Measurements from ENCODE around the gene GAK. TPM values are rescaled to one million over a fixed set of nuclear protein-coding genes. Genes with fewer than 3 reads are reported as not detected.

GAK gene
- total and polyA plus RNA-seq, 7 donors, result 20.9 to 55.8 (median 36.4) TPM

DNA sequence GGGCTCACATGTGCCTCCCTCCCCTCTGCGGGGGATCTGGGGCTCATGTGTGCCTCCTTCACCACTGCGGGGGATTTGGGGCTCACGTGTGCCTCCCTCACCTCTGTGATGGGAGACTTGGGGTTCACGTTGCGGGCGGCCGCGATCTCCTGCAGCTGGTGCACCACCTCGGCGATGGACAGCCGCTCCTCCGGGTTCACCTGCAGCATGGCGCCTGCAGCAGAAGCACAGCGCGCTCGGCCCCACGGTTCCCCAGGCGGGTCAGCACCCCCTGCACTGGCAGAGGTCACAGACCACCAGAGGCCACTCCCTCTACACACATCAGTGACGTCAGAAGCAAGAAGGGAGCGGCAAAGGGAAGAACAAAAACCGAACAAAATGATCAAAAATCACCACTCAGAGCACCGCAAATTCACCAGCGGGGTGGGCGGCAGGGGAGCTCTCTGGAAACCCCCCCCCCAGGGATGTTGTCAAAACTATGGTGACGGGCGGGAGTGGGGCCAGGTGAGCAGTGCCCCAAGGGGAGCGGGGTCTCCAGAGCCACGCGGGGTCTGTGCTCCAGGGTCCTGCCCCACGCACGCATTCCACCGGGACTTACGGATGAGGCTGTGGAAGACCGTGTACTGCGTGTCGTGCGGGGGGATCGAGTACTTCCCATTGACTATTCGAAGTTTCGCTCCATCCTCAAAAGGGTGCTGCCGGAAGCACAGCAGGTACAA lies 38.7 kb downstream of the GAK start:
- DNase-seq (no peak), ATAC-seq (no peak)
- WGBS, 3 donors, result 90 to 95% (median 94%) methylated on average over 41 of the region's 41 CpGs
- Histone ChIP-seq H3K4me3 (no peak overlapping the region), H3K27me3 (ENCODE audit: insufficient read depth in 3 of 3, low read length in 2 of 3) (no peaks in the 10 kb centered on the region), H3K36me3 (ENCODE audit: insufficient read depth in 1 of 2, low read depth in 1 of 2) (peaks cover 2 to 79% of the 10 kb centered on the region in 2 donors), H3K27ac (no peak overlapping the region), H3K9me3 (no peaks in the 10 kb centered on the region), H3K4me1 (no peaks in the 10 kb centered on the region)
- intact Hi-C loops (cut with DNase I), result no loop called here
- TF ChIP-seq, protein P1, sequence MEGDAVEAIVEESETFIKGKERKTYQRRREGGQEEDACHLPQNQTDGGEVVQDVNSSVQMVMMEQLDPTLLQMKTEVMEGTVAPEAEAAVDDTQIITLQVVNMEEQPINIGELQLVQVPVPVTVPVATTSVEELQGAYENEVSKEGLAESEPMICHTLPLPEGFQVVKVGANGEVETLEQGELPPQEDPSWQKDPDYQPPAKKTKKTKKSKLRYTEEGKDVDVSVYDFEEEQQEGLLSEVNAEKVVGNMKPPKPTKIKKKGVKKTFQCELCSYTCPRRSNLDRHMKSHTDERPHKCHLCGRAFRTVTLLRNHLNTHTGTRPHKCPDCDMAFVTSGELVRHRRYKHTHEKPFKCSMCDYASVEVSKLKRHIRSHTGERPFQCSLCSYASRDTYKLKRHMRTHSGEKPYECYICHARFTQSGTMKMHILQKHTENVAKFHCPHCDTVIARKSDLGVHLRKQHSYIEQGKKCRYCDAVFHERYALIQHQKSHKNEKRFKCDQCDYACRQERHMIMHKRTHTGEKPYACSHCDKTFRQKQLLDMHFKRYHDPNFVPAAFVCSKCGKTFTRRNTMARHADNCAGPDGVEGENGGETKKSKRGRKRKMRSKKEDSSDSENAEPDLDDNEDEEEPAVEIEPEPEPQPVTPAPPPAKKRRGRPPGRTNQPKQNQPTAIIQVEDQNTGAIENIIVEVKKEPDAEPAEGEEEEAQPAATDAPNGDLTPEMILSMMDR (IDR thresholded peaks at IDR 0.05), result no peak

DNA sequence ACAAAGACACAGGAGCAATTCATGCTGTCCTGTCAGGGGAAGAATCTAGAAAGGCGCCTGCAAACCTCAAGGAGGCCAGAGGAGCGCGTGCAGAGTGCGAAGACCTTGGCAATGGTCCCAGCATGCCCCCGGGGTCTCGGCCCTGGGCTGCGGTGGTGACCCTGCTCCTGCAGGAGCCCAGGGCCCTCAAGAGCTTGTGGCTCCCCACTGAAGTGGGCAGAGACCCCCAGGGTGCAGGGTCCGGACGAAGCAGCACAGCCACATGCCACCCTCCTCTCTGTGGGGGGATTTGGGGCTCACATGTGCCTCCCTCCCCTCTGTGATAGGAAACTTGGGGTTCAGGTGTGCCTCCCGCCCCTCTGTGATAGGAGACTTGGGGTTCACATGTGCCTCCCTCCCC lies 39.3 kb downstream of the GAK start:
- H3K36me3 ChIP-seq (ENCODE audit: insufficient read depth in 1 of 2, low read depth in 1 of 2), result peaks cover 2 to 80% of the 10 kb centered on the region in 2 donors
- no peak overlapping the region for H3K27ac ChIP-seq
- ATAC-seq (no peak), DNase-seq (no peak)
- no peaks in the 10 kb centered on the region for H3K9me3 ChIP-seq
- H3K27me3 ChIP-seq (ENCODE audit: insufficient read depth in 3 of 3, low read length in 2 of 3), result no peaks in the 10 kb centered on the region
- TF ChIP-seq, protein P1 (IDR thresholded peaks at IDR 0.05), result no peak
- intact Hi-C loops (cut with DNase I), result no loop called here
- WGBS, 3 donors, result 92 to 95% (median 93%) methylated on average over 9 to 10 of the region's 10 CpGs
- H3K4me3 ChIP-seq, result no peak overlapping the region
- H3K4me1 ChIP-seq, result no peaks in the 10 kb centered on the region

DNA sequence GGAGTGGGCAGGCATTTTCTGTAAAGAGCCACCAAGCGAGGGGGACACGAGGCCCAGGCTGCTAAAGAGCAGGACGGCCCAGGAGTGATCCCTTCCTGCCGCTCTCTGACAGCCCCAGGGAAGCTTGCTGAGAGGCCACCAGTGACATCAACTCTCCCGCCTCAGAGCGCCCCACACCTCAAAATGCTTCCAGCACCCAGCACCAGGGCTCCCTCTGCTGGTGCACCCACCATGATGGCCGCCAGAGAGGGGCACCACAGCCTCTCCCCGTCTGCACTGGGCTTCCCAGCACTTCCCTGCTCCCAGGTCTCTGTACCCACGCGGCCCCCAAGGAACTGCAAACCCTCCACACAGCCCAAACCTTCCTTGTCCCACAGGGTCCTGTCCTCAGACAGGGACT lies 40.4 kb downstream of the GAK start:
- no peak for ATAC-seq
- no peak overlapping the region for H3K4me3 ChIP-seq
- 88 to 92% (median 91%) methylated on average over 10 of the region's 10 CpGs for WGBS, 3 donors
- no peaks in the 10 kb centered on the region for H3K9me3 ChIP-seq
- no peak overlapping the region for H3K27ac ChIP-seq
- no peaks in the 10 kb centered on the region for H3K27me3 ChIP-seq (ENCODE audit: insufficient read depth in 3 of 3, low read length in 2 of 3)
- TF ChIP-seq, protein P1 (IDR thresholded peaks at IDR 0.05), result no peak
- H3K36me3 ChIP-seq (ENCODE audit: insufficient read depth in 1 of 2, low read depth in 1 of 2), result peaks cover 2 to 76% of the 10 kb centered on the region in 2 donors
- DNase-seq, result no peak
- intact Hi-C loops (cut with DNase I), result no loop called here
- H3K4me1 ChIP-seq, result no peaks in the 10 kb centered on the region

DNA sequence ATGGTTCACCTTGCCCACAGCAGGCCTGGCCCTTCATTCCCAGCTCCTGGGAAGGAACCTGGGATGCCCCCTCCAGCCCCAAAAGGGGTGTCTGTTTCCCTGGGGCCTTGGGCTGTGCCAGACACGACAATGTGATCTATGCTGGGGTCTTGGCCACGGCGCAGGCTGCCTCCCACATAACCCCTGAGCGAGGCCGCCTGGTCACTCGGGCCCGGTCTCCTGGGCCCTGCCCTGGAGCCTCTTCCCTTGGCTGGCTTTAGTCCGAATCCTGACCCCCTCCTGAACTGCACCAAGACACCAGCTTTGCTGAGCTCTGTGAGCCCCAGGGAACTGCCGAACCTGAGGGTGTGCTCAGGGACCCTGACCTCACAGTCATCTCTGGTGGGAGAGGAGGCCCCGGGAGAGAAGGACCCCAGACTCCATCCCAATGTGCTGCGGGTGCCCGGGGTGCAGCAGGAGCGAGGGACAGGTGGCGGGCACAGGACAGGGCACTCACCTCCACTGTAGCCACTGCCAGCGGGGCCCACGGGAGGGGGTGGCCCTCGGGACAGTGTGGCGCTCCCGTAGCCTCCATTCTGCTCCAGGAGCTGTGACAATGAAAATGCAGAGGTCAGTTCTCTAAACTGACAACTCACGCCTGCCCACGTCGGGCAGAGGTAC lies 42.0 kb downstream of the GAK start:
- TF ChIP-seq, protein P1 (IDR thresholded peaks at IDR 0.05), result no peak
- intact Hi-C loops (cut with DNase I), result no loop called here
- Histone ChIP-seq H3K27ac (no peak overlapping the region), H3K4me1 (no peaks in the 10 kb centered on the region), H3K4me3 (no peak overlapping the region), H3K36me3 (ENCODE audit: insufficient read depth in 1 of 2, low read depth in 1 of 2) (peaks cover 2 to 76% of the 10 kb centered on the region in 2 donors), H3K27me3 (ENCODE audit: insufficient read depth in 3 of 3, low read length in 2 of 3) (no peaks in the 10 kb centered on the region), H3K9me3 (no peaks in the 10 kb centered on the region)
- 88 to 97% (median 93%) methylated on average over 20 to 22 of the region's 22 CpGs for WGBS, 3 donors
- no peak for ATAC-seq
- no peak for DNase-seq
